HepG2 (cell line): Measurements from ENCODE around the gene UBXN2A. TPM values are rescaled to one million over a fixed set of nuclear protein-coding genes. Genes with fewer than 3 reads are reported as not detected.

Source experiments
- ATF2 ChIP-seq: sonication (generic); formaldehyde crosslinking; IDR thresholded peaks from 2 replicates; pipeline ENCODE4 v1.4.0; 2020; ENCODE audit warnings: missing genetic modification reagents
- CENPT ChIP-seq: sonication (generic); formaldehyde crosslinking; IDR thresholded peaks from 2 replicates; pipeline ENCODE4 v1.8.0; 2022; ENCODE audit warnings: low read depth, mild to moderate bottlenecking, moderate library complexity, missing genetic modification reagents
- ELF3 ChIP-seq: IDR thresholded peaks from 2 replicates; pipeline ENCODE4 v1.6.1; 2016; ENCODE audit warnings: missing genetic modification reagents, missing compliant biosample characterization
- ERF ChIP-seq: IDR thresholded peaks from 2 replicates; pipeline ENCODE4 v1.6.1; 2018; ENCODE audit warnings: missing biosample characterization, missing genetic modification reagents
- HMG20A ChIP-seq: IDR thresholded peaks from 2 replicates; pipeline ENCODE4 v1.6.1; 2016; ENCODE audit warnings: borderline replicate concordance
- MIXL1 ChIP-seq: IDR thresholded peaks from 2 replicates; pipeline ENCODE4 v1.6.1; 2016
- PATZ1 ChIP-seq: sonication (generic); formaldehyde crosslinking; IDR thresholded peaks from 2 replicates; pipeline ENCODE4 v1.4.0; 2020; ENCODE audit warnings: missing genetic modification reagents
- POLR2A ChIP-seq, 2 experiments: IDR thresholded peaks; 2 replicates each; pipeline ENCODE4 v1.6.1; 2011; ENCODE audit warnings: low read depth in 2 of 2, low read length in 2 of 2, mild to moderate bottlenecking in 1 of 2, moderate library complexity in 1 of 2; ENCODE audit not compliant: insufficient read depth in 1 of 2
- SAP130 ChIP-seq: IDR thresholded peaks from 2 replicates; pipeline ENCODE4 v1.6.1; 2016; ENCODE audit warnings: low read depth
- SIN3A ChIP-seq: IDR thresholded peaks from 2 replicates; pipeline ENCODE4 v1.6.1; 2011; ENCODE audit warnings: low read depth, mild to moderate bottlenecking, control low read depth, low read length, borderline replicate concordance
- TEAD3 ChIP-seq: optimal IDR thresholded peaks from 2 replicates; pipeline ENCODE3; 2016; ENCODE audit warnings: borderline replicate concordance
- THAP11 ChIP-seq: IDR thresholded peaks from 2 replicates; pipeline ENCODE4 v1.6.1; 2016; ENCODE audit warnings: missing biosample characterization, missing genetic modification reagents
- ZMYM3 ChIP-seq: sonication (generic); formaldehyde crosslinking; IDR thresholded peaks from 2 replicates; pipeline ENCODE4 v1.5.1; 2020; ENCODE audit warnings: mild to moderate bottlenecking, missing genetic modification reagents
- polyA plus RNA-seq, 8 experiments: library from polyadenylated mRNA; depleted of rRNA in 3 of 8; stranded (reverse) in 7 of 8; unstranded in 1 of 8; fragments of >200 nt; fragmentation: Illumina TruSeq in 4 of 8; extraction: Trizol in 4 of 8; gene quantifications; 2 replicates each; pipeline versions ENCODE4 v1.2.1 to v1.2.3, GENCODE V29; 2011 to 2016; ENCODE audit warnings: low read depth in 4 of 8, missing spikeins in 1 of 8, mixed read lengths in 1 of 8; ENCODE audit not compliant: insufficient read depth in 1 of 8
- total RNA-seq, 5 experiments: library from RNA; depleted of rRNA; stranded (reverse); fragments of >200 nt; fragmentation: Illumina TruSeq; extraction: Trizol; gene quantifications; 2 replicates each; pipeline ENCODE4 v1.2.3, GENCODE V29; 2016; ENCODE audit warnings: low read depth in 1 of 5
- TF ChIP-seq, protein P1 (sequence below): IDR thresholded peaks from 2 replicates; pipeline ENCODE4 v1.6.1; 2016; ENCODE audit warnings: missing genetic modification reagents, missing compliant biosample characterization
- TF ChIP-seq, protein P2 (sequence below): fragments of 450-650 bp; IDR thresholded peaks from 2 replicates; pipeline ENCODE4 v1.6.1; 2017
- TF ChIP-seq, protein P3 (sequence below): IDR thresholded peaks from 2 replicates; pipeline ENCODE4 v1.6.1; 2016; ENCODE audit warnings: low read depth, missing genetic modification reagents, missing compliant biosample characterization
- TF ChIP-seq, protein P4 (sequence below): sonication (generic); formaldehyde crosslinking; IDR thresholded peaks from 2 replicates; pipeline ENCODE4 v1.5.0; 2020; ENCODE audit warnings: missing genetic modification reagents

Gene UBXN2A
- total and polyA plus RNA-seq, 2 of the 13 experiments (the other 11 are each of a cell fraction or from before 2014, with no cell fraction given), result 8.3 to 20.9 TPM

DNA sequence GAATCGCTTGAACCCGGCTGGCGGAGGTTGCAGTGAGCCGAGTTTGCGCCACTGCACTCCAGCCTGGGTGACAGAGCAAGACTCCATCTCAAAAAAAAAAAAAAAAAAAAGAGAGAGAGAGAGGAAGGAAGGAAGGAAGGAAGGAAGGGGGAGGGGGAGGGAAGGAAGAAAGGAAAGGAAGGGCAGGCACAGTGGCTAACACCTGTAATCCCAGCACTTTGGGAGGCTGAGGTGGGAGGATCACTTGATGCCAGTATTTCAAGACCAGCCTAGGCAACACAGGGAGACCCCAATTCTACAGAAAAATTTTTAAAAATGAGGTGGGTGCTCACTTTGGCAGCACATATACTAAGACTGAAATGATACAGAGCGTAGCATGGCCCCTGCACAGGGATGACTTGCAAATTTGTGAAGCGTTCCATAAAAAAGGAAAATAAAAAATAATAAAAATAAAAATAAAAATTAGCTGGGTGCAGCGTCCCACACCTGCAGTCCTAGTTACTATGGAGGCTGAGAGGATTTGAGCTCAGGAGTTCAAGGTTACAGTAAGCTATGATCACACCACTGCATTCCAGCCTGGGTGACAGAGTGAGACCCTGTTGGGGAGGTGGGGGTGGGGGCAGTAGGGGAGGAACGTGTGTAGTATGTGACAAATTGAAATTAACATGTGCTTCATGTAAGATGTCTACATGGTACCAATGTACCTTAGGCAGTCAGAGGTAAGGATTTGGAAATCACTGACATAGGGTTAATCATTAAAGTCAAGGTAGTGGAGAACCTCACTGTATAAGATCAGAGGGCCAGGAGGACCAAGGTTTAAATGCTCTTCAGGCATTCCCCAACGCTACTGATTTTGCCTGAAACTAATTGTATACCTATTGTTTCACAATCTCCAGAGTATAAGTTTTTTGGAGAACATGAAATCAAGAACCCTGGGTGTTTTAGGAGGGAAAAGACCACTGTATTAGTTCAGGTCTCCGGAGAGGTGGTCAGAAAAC, 105.5 kb downstream of the UBXN2A start (continued):
- TF ChIP-seq PATZ1 (peak; percentile 76), ELF3 (CRISPR knock-in tag) (0 out of 2 replicates have a peak, but pooled peaks have one; percentile 22), ERF (CRISPR knock-in tag) (0 out of 2 replicates have a peak, but pooled peaks have one; percentile 19), HMG20A (CRISPR knock-in tag) (peak; percentile 45; the same call in 1 of the 2 replicates), SIN3A (0 out of 2 replicates have a peak, but pooled peaks have one; percentile 52), ZMYM3 (0 out of 2 replicates have a peak, but pooled peaks have one; percentile 2), ATF2 (CRISPR knock-in tag) (0 out of 2 replicates have a peak, but pooled peaks have one; percentile 33), TEAD3 (peak; percentile 92), CENPT (no peak), POLR2A (IDR thresholded peaks at IDR 0.05; ENCODE audit: insufficient read depth in 1 of 2, low read depth in 2 of 2, low read length in 2 of 2) (peak; percentile 66 to 94), THAP11 (CRISPR knock-in tag) (peak; percentile 70), MIXL1 (peak; percentile 83), SAP130 (CRISPR knock-in tag) (peak; percentile 84)
- TF ChIP-seq, protein P1, sequence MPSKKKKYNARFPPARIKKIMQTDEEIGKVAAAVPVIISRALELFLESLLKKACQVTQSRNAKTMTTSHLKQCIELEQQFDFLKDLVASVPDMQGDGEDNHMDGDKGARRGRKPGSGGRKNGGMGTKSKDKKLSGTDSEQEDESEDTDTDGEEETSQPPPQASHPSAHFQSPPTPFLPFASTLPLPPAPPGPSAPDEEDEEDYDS (CRISPR knock-in tag), result peak; percentile 79; the same call in 1 of the 2 replicates
- TF ChIP-seq, protein P2, sequence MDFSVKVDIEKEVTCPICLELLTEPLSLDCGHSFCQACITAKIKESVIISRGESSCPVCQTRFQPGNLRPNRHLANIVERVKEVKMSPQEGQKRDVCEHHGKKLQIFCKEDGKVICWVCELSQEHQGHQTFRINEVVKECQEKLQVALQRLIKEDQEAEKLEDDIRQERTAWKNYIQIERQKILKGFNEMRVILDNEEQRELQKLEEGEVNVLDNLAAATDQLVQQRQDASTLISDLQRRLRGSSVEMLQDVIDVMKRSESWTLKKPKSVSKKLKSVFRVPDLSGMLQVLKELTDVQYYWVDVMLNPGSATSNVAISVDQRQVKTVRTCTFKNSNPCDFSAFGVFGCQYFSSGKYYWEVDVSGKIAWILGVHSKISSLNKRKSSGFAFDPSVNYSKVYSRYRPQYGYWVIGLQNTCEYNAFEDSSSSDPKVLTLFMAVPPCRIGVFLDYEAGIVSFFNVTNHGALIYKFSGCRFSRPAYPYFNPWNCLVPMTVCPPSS, result no peak
- TF ChIP-seq, protein P3, sequence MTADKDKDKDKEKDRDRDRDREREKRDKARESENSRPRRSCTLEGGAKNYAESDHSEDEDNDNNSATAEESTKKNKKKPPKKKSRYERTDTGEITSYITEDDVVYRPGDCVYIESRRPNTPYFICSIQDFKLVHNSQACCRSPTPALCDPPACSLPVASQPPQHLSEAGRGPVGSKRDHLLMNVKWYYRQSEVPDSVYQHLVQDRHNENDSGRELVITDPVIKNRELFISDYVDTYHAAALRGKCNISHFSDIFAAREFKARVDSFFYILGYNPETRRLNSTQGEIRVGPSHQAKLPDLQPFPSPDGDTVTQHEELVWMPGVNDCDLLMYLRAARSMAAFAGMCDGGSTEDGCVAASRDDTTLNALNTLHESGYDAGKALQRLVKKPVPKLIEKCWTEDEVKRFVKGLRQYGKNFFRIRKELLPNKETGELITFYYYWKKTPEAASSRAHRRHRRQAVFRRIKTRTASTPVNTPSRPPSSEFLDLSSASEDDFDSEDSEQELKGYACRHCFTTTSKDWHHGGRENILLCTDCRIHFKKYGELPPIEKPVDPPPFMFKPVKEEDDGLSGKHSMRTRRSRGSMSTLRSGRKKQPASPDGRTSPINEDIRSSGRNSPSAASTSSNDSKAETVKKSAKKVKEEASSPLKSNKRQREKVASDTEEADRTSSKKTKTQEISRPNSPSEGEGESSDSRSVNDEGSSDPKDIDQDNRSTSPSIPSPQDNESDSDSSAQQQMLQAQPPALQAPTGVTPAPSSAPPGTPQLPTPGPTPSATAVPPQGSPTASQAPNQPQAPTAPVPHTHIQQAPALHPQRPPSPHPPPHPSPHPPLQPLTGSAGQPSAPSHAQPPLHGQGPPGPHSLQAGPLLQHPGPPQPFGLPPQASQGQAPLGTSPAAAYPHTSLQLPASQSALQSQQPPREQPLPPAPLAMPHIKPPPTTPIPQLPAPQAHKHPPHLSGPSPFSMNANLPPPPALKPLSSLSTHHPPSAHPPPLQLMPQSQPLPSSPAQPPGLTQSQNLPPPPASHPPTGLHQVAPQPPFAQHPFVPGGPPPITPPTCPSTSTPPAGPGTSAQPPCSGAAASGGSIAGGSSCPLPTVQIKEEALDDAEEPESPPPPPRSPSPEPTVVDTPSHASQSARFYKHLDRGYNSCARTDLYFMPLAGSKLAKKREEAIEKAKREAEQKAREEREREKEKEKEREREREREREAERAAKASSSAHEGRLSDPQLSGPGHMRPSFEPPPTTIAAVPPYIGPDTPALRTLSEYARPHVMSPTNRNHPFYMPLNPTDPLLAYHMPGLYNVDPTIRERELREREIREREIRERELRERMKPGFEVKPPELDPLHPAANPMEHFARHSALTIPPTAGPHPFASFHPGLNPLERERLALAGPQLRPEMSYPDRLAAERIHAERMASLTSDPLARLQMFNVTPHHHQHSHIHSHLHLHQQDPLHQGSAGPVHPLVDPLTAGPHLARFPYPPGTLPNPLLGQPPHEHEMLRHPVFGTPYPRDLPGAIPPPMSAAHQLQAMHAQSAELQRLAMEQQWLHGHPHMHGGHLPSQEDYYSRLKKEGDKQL (CRISPR knock-in tag), result 0 out of 2 replicates have a peak, but pooled peaks have one; percentile 39
- TF ChIP-seq, protein P4, sequence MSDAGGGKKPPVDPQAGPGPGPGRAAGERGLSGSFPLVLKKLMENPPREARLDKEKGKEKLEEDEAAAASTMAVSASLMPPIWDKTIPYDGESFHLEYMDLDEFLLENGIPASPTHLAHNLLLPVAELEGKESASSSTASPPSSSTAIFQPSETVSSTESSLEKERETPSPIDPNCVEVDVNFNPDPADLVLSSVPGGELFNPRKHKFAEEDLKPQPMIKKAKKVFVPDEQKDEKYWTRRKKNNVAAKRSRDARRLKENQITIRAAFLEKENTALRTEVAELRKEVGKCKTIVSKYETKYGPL (CRISPR knock-in tag), result no peak
